Endothelial cell of umbilical vein (primary cell): ENCODE data around the gene FIGLA. TPM values are rescaled to one million over a fixed set of nuclear protein-coding genes. Genes with fewer than 3 reads are reported as not detected.

ENCODE experiments used
- BruUV-seq: library from RNA; stranded (reverse); fragments of 400-500 nt; replicated peaks from 2 replicates; lab custom pipeline; 2021; lab: Mats Ljungman, UMichigan
- CTCF ChIA-PET: fragments of 300-600, 350-600 bp; sonication (Branson Sonifier 250); formaldehyde crosslinking; loops from one replicate; lab custom pipeline; 2021; ENCODE audit warnings: antibody characterized with exemption, inconsistent platforms; lab: Charles Lee
- POLR2A ChIA-PET: fragments of 300-600, 350-600 bp; sonication (Branson Sonifier 250); formaldehyde crosslinking; loops from one replicate; lab custom pipeline; 2021; ENCODE audit warnings: antibody characterized with exemption, inconsistent platforms; lab: Charles Lee
- DNase-seq: peaks from one replicate; pipeline ENCODE4 v3.0.0-alpha.2; 2011; ENCODE audit warnings: low read depth, low spot score
- FAIRE-seq: peaks from 2 replicates; lab custom pipeline; 2011; peaks lifted over from hg19 to GRCh38; lab: Jason Lieb, UNC
- H2AFZ ChIP-seq: 2 replicates; pipeline ENCODE4 v1.6.0; 2012; ENCODE audit warnings: low read depth, low read length, control low read depth, inconsistent platforms
- H3K27ac ChIP-seq: 2 replicates; pipeline ENCODE4 v1.5.1; 2011; ENCODE audit warnings: low read depth, mild to moderate bottlenecking, control low read depth, low read length, moderate library complexity; ENCODE audit not compliant: insufficient read depth
- H3K27me3 ChIP-seq, 2 experiments: 2 replicates each; pipeline versions ENCODE4 v1.6.0 to v1.6.1; 2011; ENCODE audit warnings: low read length in 2 of 2, mixed read lengths in 1 of 2; ENCODE audit not compliant: control insufficient read depth in 2 of 2, insufficient read depth in 2 of 2
- H3K36me3 ChIP-seq, 2 experiments: 2 replicates in 1 of 2; 3 replicates in 1 of 2; pipeline ENCODE4 v1.5.1; 2011; ENCODE audit warnings: low read length in 2 of 2, mild to moderate bottlenecking in 1 of 2, moderate library complexity in 1 of 2; ENCODE audit not compliant: control insufficient read depth in 2 of 2, insufficient read depth in 2 of 2; ENCODE audit errors: extremely low read depth in 1 of 2
- H3K4me1 ChIP-seq: 3 replicates; pipeline ENCODE4 v1.5.1; 2011; ENCODE audit warnings: mild to moderate bottlenecking, low read length; ENCODE audit not compliant: control insufficient read depth, insufficient read depth; ENCODE audit errors: extremely low read depth
- H3K4me2 ChIP-seq: 2 replicates; pipeline ENCODE4 v1.6.1; 2011; ENCODE audit warnings: low read length, control low read depth, mixed read lengths; ENCODE audit not compliant: insufficient read depth
- H3K4me3 ChIP-seq, 3 experiments: fragments of 200-600 bp in 1 of 3; sonication (generic), shearing (Covaris generic) in 1 of 3; replicated peaks in 1 of 3; 2 replicates each; pipeline ENCODE4 v1.5.1; 2011 to 2016; ENCODE audit warnings: control low read depth in 3 of 3, low read length in 3 of 3, mild to moderate bottlenecking in 2 of 3, inconsistent platforms in 1 of 3, low read depth in 1 of 3, moderate library complexity in 1 of 3; ENCODE audit not compliant: insufficient read depth in 1 of 3
- H3K79me2 ChIP-seq: 2 replicates; pipeline ENCODE4 v1.6.0; 2012; ENCODE audit warnings: low read length, inconsistent platforms; ENCODE audit not compliant: control insufficient read depth, insufficient read depth
- H3K9ac ChIP-seq: replicated peaks from 2 replicates; pipeline ENCODE3; 2011; ENCODE audit warnings: low read length, control low read depth; ENCODE audit not compliant: insufficient read depth; ENCODE audit errors: extremely low read depth
- H3K9me1 ChIP-seq: replicated peaks from 3 replicates; pipeline ENCODE4 v1.6.0; 2011; ENCODE audit warnings: mild to moderate bottlenecking, low read length; ENCODE audit not compliant: control insufficient read depth, insufficient read depth; ENCODE audit errors: extremely low read depth
- H3K9me3 ChIP-seq: replicated peaks from 2 replicates; pipeline ENCODE4 v1.5.1; 2012; ENCODE audit warnings: low read length, inconsistent platforms; ENCODE audit not compliant: control insufficient read depth, insufficient read depth
- H4K20me1 ChIP-seq: replicated peaks from 2 replicates; pipeline ENCODE3; 2011; ENCODE audit warnings: mild to moderate bottlenecking, low read length; ENCODE audit not compliant: control insufficient read depth, insufficient read depth; ENCODE audit errors: extremely low read depth
- EZH2 ChIP-seq: IDR thresholded peaks from 2 replicates; pipeline ENCODE4 v1.6.1; 2012; ENCODE audit warnings: borderline replicate concordance, low read depth, mild to moderate bottlenecking, moderate library complexity, low read length, inconsistent platforms; ENCODE audit not compliant: severe bottlenecking
- FOS ChIP-seq: IDR thresholded peaks from 2 replicates; pipeline ENCODE4 v1.6.1; 2011; ENCODE audit warnings: mild to moderate bottlenecking, low read length, moderate library complexity, borderline replicate concordance; ENCODE audit not compliant: insufficient read depth
- GATA2 ChIP-seq: IDR thresholded peaks from 2 replicates; pipeline ENCODE4 v1.7.0; 2011; ENCODE audit warnings: low read depth, mild to moderate bottlenecking, moderate library complexity, mixed read lengths, low read length; ENCODE audit not compliant: insufficient read length, insufficient read depth
- JUN ChIP-seq: IDR thresholded peaks from 2 replicates; pipeline ENCODE4 v1.6.1; 2011; ENCODE audit warnings: borderline replicate concordance, low read depth; ENCODE audit not compliant: insufficient read length, insufficient read depth
- dilution Hi-C: fragments of 300-500 bp; cut with MboI; formaldehyde crosslinking; loops from one replicate; pipeline ENCODE4 v1.15.0; 2019; ENCODE audit warnings: low sequenced_read_pairs; ENCODE audit not compliant: extremely low pct_ligation_motif_present
- intact Hi-C: fragments of 100-400 bp; cut with micrococcal nuclease; formaldehyde crosslinking; loops from one replicate; pipeline ENCODE4 v1.10.0; 2022
- polyA plus RNA-seq, 4 experiments: library from polyadenylated mRNA; depleted of rRNA in 3 of 4; stranded (reverse) in 3 of 4; unstranded in 1 of 4; fragments of >200 nt; gene quantifications; 2 replicates each; pipeline versions ENCODE4 v1.2.1 to v1.2.3, GENCODE V29; 2011 to 2012; ENCODE audit warnings: missing spikeins in 1 of 4
- total RNA-seq: library from RNA; stranded (reverse); gene quantifications from 2 replicates; pipeline ENCODE4 v1.2.3, GENCODE V29; 2021
- TF ChIP-seq, protein P1 (sequence below): IDR thresholded peaks from 2 replicates; pipeline ENCODE4 v1.6.1; 2011; ENCODE audit not compliant: insufficient read depth, insufficient read length

FIGLA gene
- total and polyA plus RNA-seq, 2 donors (not counting 3 experiments of a cell fraction or from before 2014, with no cell fraction given): not detected

- BruUV-seq: no TSS peak
- ChIA-PET POLR2A (no interaction called here), CTCF (interaction anchor here (1.0 to 1.5 kb wide), 3 partner anchors 20 to 118 kb away, joined by 3 to 8 read pairs (median 3); partner anchors contain the start of gene FIGLA)
- TF ChIP-seq EZH2 (no peak), GATA2 (no peak)
- TF ChIP-seq, protein P1, sequence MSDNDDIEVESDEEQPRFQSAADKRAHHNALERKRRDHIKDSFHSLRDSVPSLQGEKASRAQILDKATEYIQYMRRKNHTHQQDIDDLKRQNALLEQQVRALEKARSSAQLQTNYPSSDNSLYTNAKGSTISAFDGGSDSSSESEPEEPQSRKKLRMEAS: no peak
- dilution Hi-C loops (no loop called here), intact Hi-C loops (loop anchor here (2.0 kb wide), 1 partner anchor 471 kb away; no protein-coding TSS in a partner anchor)
- H3K9ac ChIP-seq: no peak overlapping the region
- peak; percentile 43 for DNase-seq
- no peaks in the 10 kb centered on the region for H4K20me1 ChIP-seq
- no peaks in the 10 kb centered on the region for H3K79me2 ChIP-seq
- no peak overlapping the region for H3K4me3 ChIP-seq
- H3K27ac ChIP-seq: peak overlapping the region; percentile 87
- peaks cover 0 to 2% of the 10 kb centered on the region in 2 experiments for H3K27me3 ChIP-seq
- H3K9me3 ChIP-seq: no peaks in the 10 kb centered on the region
- H3K9me1 ChIP-seq: no peaks in the 10 kb centered on the region
- H3K4me2 ChIP-seq: no peak overlapping the region
- no peaks in the 10 kb centered on the region for H3K36me3 ChIP-seq
- FAIRE-seq: no peak
- H3K4me1 ChIP-seq: peaks cover 20% of the 10 kb centered on the region
- peak overlapping the region; percentile 65 for H2AFZ ChIP-seq
Measured at GRCh38 chr2:70829916-70830315, 39.5 kb upstream of the FIGLA start.

DNA sequence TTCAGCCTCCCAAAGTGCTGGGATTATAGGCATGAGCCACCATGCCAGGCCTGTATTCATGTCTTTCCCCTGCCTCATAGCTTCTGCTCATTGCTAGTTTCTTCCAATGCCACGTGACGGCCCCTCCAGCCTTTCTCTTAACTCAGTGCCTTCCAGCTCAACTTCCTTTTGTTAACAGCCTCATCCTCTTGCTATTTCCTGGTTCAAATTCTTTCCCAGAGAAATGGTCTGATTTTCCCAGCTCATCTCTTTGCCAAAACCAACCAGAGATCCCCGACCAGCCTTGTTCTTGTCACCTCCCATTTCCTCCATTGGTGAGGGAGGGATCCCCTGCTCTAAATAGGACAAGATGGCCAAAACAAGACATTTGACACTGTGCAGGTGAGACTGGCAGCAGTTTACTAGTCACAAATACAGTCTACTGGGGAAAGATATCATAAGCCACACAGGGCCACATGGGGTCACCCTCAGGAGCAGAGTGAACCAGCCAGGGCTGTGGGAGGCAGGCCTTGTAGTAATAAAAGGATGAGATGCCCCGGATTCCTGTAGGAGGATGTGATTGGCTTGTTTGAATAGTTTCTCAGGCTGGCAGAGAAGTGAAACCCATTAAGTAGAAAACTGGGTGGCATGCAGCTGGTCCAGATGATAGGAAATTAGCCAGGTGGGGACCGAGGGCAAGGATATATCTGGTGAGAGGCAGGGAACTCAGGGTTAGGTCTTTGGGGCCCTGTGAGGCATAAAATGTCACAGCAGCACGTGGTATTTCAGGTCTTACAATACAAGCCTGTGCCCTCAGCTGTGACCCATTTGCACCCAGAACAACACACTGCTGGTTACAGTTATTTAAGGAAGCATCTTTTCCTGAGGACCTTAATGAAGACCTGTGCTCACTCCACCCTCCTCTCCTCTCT is 38.7 kb upstream of the FIGLA start:
- Histone ChIP-seq H4K20me1 (no peaks in the 10 kb centered on the region), H3K9me1 (no peaks in the 10 kb centered on the region), H3K4me1 (peaks cover 20% of the 10 kb centered on the region), H3K27me3 (no peaks in the 10 kb centered on the region), H3K27ac (peak overlapping the region; percentile 87), H3K79me2 (no peaks in the 10 kb centered on the region), H3K4me2 (peak overlapping the region; percentile 45), H3K9ac (peak overlapping the region; percentile 63), H3K9me3 (no peaks in the 10 kb centered on the region), H2AFZ (peak overlapping the region; percentile 65), H3K36me3 (no peaks in the 10 kb centered on the region), H3K4me3 (no peak overlapping the region)
- ChIA-PET POLR2A (no interaction called here), CTCF (interaction anchor here (0.8 to 1.7 kb wide), 8 partner anchors 13 to 149 kb away, joined by 3 to 13 read pairs (median 4); partner anchors contain the start of gene FIGLA)
- no peak for TF ChIP-seq GATA2
- TF ChIP-seq, protein P1: peak; percentile 77
- peak; percentile 56 for TF ChIP-seq FOS
- TF ChIP-seq JUN: peak; percentile 73
- peak; percentile 96 for FAIRE-seq
- DNase-seq: peak; percentile 91
- intact Hi-C loops: loop anchor here (2.0 kb wide), 1 partner anchor 470 kb away; no protein-coding TSS in a partner anchor
- TSS peak; percentile 71 for BruUV-seq
- dilution Hi-C loops: no loop called here
